ENCODE measurements around the gene RABGAP1. TPM values are rescaled to one million over a fixed set of nuclear protein-coding genes. Genes with fewer than 3 reads are reported as not detected.
A peak's percentile ranks its signal among the peaks of the same experiment; 100 is the strongest.

RABGAP1 gene
- total and polyA plus RNA-seq, 10 of the 15 experiments (the other 5 are each of a cell fraction or from before 2014, with no cell fraction given), result 2.6 to 31.6 (median 12.5) TPM

GRCh38 chr9:123070198-123070597 lies 129.4 kb downstream of the RABGAP1 start:
- H3K9ac ChIP-seq (ENCODE audit: control insufficient read depth, insufficient read depth, low read length), result no peak overlapping the region
- H3K36me3 ChIP-seq (ENCODE audit: control insufficient read depth in 2 of 2, insufficient read depth in 2 of 2, low read length in 1 of 2), result peaks cover 0 to 25% of the 10 kb centered on the region in 2 experiments; a peak in 3 of 4 replicates
- peak; percentile 31; the same call in 2 of the 3 replicates for ATAC-seq
- ChIA-PET SMC1A (ENCODE audit: uncharacterized antibody, unreplicated experiment) (no interaction called here), RAD21 (ENCODE audit: unreplicated experiment) (no interaction called here), POLR2A (no interaction called here), CTCF (no interaction called here)
- no peak overlapping the region for H3K4me3 ChIP-seq
- H3K79me2 ChIP-seq (ENCODE audit: control insufficient read depth, insufficient read depth, low read length), result no peaks in the 10 kb centered on the region
- peaks cover 5% of the 10 kb centered on the region; the same call in 1 of the 2 replicates for H3K4me1 ChIP-seq (ENCODE audit: control insufficient read depth, insufficient read depth, low read length)
- no peak for FAIRE-seq
- H3K27ac ChIP-seq (ENCODE audit: control insufficient read depth, insufficient read depth), result no peak overlapping the region
- no TSS peak for BruUV-seq (replicated peaks)
- H2AFZ ChIP-seq (ENCODE audit: control insufficient read depth, low read depth, low read length), result no peak overlapping the region
- intact Hi-C loops (cut with micrococcal nuclease; ENCODE audit: unreplicated experiment), result no loop called here
- no peak overlapping the region for H3K4me2 ChIP-seq (ENCODE audit: control insufficient read depth, insufficient read depth)
- no peaks in the 10 kb centered on the region for H3K27me3 ChIP-seq (replicated peaks in 1 of 2; ENCODE audit: control insufficient read depth in 2 of 2, insufficient read depth in 2 of 2, low read length in 1 of 2)
- H4K20me1 ChIP-seq (ENCODE audit: control insufficient read depth, insufficient read depth), result no peaks in the 10 kb centered on the region
- no peaks in the 10 kb centered on the region for H3K9me3 ChIP-seq (replicated peaks; ENCODE audit: control insufficient read depth, insufficient read depth, low read length)
- no peak for DNase-seq (ENCODE audit: low read depth, low spot score)
- in situ Hi-C loops (cut with MboI), result no loop called here
- no peak for TF ChIP-seq BCLAF1 (IDR thresholded peaks at IDR 0.05)
- TF ChIP-seq ZNF207 (IDR thresholded peaks at IDR 0.05; ENCODE audit: borderline replicate concordance), result no peak
- TF ChIP-seq PAX5 (IDR thresholded peaks at IDR 0.05; ENCODE audit: borderline replicate concordance, low read depth, low read length), result no peak
- no peak for TF ChIP-seq EZH2 (IDR thresholded peaks at IDR 0.05; ENCODE audit: borderline replicate concordance, control insufficient read depth, low read depth, low read length)
- no peak for TF ChIP-seq RAD51 (IDR thresholded peaks at IDR 0.05)
- TF ChIP-seq CBFB (IDR thresholded peaks at IDR 0.05; ENCODE audit: low read depth), result no peak
- TF ChIP-seq BMI1 (IDR thresholded peaks at IDR 0.05; ENCODE audit: borderline replicate concordance), result no peak
- no peak for TF ChIP-seq ZNF274 (IDR thresholded peaks at IDR 0.05; ENCODE audit: insufficient read depth, insufficient read length)
- TF ChIP-seq ZNF687 (IDR thresholded peaks at IDR 0.05), result no peak
- TF ChIP-seq LARP7 (IDR thresholded peaks at IDR 0.05), result no peak
- no peak for TF ChIP-seq ATF3 (IDR thresholded peaks at IDR 0.05; ENCODE audit: borderline replicate concordance, extremely low read depth, low read depth, low read length)
- no peak for TF ChIP-seq ZNF592 (IDR thresholded peaks at IDR 0.05)
- no peak for TF ChIP-seq BHLHE40 (IDR thresholded peaks at IDR 0.05; ENCODE audit: borderline replicate concordance in 1 of 2, low read depth in 2 of 2, low read length in 1 of 2)
- no peak for TF ChIP-seq YBX1 (IDR thresholded peaks at IDR 0.05)
